Hair follicle dermal papilla cell (primary cell): Measurements from ENCODE around the gene SLC12A2. TPM values are rescaled to one million over a fixed set of nuclear protein-coding genes. Genes with fewer than 3 reads are reported as not detected.

ENCODE experiments used
- total RNA-seq: library from RNA; depleted of rRNA; stranded (reverse); fragments of >200 nt; gene quantifications from 2 replicates; pipeline ENCODE4 v1.2.3, GENCODE V29; 2012

SLC12A2 gene
- 17.2 and 24.2 TPM in 2 replicates for total RNA-seq

DNA sequence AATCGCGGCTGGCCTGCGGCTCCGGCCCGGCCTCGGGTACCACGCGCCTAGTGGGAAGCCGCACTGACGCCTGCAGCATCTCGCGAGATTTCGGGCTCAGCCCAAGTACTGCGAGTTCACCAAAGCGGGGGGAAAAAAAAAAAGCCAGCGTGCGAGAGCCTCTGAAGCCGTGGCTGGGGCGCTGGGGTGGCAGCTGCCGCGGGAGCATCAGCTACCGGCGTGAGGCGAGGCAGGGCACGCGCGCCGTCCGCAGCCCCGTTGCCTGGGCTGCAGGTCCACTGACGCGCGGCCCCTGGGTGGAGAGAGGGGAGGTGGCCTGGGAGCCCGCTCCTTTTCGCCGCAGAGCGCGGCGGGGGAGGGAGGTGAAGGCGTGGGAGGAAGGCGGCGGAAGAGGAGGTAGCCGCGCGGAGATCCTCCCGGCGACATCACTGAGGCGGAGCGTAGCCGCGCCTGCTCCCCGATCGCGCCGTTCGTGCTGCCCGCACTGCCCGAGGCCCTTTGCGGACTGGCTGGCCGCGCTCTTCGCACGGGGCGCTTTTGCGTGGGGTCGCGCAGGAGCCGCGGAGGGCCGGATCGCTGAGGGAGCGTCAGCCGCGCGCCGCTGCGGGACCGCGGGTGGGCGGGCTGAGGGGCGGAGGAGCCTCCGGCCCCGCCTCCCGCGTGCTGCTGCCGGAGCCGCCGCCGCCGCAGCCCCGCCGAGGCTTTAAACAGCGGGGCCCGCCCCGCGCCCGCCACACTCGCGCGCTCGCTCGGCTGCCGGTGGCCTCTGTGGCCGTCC, at the start of gene SLC12A2:
TSS of gene SLC12A2 (plus strand) at position 734 of the 778 bp plus-strand sequence. CDS start 189 bp downstream, outside the sequence.

